Hindlimb muscle (tissue), 1 donor: ENCODE data around the gene ARHGAP6. TPM values are rescaled to one million over a fixed set of nuclear protein-coding genes. Genes with fewer than 3 reads are reported as not detected.

Experiments
- DNase-seq: peaks from one replicate; pipeline ENCODE4 v3.0.0-alpha.2; 2013
- polyA plus RNA-seq: library from polyadenylated mRNA; unstranded; fragments of 120-200 nt; gene quantifications from one replicate; pipeline ENCODE4 v1.2.1, GENCODE V29; 2013; ENCODE audit not compliant: insufficient read length

Gene ARHGAP6
- polyA plus RNA-seq, 1 donor = 12.8 TPM

DNA sequence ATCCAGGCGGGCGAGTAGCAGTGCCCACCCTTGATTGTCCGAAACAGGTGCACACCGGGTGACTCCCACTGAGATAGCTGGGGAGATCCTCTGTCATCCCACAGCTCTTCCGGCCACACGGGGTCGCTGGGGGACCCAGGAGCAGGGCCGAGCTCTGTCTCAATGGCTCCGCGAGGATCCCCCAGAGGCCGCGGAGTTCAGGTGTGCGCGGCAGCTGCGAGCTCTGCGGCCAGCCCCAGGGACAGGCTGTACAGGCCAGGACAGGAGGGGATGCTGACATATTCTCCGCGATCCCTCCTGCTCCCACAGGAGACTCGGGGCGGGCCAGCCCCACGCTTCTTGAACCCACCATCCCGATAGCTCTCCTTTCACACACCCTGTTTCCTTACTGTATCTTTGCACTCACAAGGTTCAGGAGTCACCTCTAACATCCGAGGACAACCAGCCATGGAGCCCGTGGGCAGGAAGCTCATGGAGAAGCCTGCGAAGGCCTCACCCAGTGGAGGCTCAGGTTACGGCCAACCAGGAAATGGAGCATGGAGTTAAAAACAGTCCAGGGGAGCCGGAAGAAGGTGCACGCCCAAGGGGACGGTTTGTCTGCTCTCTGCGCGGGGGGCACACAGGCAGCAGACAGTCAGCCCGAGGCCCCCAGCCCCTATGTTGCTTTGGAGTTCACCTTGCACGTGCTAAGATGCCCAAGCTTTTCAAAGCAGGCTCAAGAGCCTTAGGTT is 450.4 kb downstream of the ARHGAP6 start:
- no peak for DNase-seq

DNA sequence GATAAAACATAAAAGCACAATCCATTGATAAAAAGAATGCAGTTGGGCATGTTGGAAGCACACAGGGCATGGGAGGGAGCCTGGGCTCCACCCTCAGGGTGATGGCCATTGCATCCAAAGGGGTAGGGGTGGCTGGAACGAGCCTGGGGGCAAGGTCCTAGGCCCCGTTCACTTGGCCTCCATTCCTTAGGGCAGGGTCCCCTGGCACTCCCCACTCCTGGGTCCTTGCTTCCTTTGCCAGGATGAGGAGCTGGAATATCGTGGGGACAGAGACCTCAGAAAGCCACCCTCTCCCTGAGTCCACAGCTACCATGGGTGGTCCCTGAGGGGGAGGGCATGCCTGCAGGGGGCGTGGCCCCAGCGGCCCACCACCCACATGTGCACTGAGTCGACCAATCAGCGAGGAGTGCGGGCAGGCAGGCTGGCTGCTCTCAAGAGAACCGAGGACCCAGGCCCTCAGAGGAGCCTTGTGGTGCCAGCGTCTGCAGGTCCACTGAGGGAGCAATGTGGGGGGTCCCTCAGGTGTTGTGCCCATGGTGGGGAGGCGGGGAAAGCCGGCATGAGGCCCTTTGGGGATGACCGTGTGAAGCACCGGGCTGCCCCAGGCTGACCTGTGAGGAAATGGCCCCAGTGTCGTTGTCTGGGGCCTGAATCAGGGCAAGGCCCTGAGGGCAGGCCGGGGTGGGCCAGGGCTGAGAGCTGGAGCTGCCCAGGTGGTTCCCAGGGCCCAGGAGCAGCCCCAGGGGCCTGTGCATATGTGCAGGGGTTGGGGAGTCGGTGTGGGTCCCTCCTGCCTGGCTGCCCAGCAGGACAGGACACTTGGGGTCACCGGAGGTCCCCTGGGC is 451.2 kb downstream of the ARHGAP6 start:
- no peak for DNase-seq

GRCh38 chrX:11212741-11213140 is 453.0 kb downstream of the ARHGAP6 start:
- no peak for DNase-seq

DNA sequence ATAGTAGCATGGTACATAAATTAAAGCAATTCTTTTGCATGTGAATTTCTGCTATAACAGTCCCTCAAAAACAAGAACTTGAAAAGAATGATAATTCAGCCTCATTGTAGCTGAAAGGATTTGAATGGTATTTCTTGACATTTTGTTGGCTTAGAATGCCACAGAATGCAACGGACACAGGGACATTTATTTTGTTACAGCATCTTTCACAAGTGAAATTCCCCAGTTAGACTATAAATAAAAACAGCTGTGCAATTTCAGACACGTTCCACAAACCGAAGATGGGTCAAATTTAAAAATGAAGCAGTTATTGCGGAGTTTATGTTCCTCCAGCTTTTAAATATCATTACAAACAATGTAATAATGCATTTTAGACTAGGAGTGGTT is 455.3 kb downstream of the ARHGAP6 start:
- DNase-seq = no peak

DNA sequence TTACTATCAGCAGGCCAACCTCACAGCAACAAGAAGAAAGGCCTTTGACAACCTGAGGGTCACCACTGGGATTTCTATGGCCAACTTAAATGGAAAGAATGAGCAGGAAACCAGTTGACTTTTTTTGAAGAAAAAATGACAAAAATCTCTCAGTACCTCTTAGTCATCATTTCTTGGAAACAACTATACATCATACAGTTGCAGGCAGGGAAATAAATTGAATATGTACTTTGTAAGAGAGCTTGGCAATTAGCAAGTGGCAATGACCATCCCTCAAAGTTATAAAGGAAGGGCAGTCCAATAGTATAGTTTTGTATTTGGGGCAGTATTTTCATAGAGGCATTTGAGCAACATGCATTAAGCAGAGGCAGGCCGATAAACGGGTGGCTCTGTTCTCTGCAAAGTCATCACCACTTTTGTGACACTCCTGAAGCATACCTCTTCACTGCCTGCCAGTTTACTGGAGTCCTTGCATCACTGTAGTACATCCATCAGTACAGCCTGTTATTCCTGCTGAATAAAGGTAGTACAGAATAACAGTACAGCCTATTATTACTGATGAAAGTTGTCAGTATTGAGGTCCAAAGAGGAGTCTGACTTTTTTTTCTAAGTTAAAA is 455.8 kb downstream of the ARHGAP6 start:
- DNase-seq = no peak

- DNase-seq = no peak
Measured at GRCh38 chrX:11206716-11207115, 459.0 kb downstream of the ARHGAP6 start.

DNA sequence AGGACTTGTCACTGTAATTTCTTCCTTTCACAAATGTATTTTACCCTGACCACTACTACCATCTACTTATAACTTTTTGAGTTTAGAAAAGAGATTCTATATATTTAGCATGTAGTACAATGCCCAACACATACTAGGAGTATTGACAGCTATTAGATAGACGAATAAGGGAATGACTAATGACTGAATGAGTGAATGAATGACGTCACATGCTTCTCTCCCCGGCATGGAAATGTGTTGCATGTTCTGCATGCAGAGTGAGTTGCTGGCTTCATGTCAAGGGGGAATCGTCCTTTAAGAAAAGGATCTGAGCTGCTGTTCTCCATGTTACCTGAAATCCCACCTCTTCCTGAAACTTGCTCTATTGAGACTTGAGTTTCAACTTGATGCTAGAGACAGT is 459.9 kb downstream of the ARHGAP6 start:
- no peak for DNase-seq

DNA sequence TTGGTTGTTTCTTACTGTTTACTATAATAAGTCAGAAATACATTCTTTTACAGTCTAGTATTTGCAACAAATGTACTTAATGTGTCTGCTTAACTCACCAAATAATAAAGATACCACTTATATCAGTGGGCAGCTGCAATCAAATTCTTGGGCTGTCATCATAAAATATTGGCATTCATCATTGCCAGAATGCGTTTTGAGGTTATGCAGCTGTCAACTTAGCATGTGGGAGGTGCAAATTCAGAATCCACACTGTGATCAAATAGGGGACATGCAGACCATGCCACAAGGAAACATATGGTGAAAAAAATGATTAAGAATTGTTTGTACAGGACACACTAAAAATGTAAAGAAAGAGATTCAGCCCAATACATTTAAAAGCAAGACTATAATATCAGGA is 468.0 kb downstream of the ARHGAP6 start:
- DNase-seq = no peak

- DNase-seq = peak; percentile 33
Measured at GRCh38 chrX:11196476-11196875, 469.2 kb downstream of the ARHGAP6 start.

- peak; percentile 13 for DNase-seq
Measured at GRCh38 chrX:11193035-11193469, 472.7 kb downstream of the ARHGAP6 start.

DNA sequence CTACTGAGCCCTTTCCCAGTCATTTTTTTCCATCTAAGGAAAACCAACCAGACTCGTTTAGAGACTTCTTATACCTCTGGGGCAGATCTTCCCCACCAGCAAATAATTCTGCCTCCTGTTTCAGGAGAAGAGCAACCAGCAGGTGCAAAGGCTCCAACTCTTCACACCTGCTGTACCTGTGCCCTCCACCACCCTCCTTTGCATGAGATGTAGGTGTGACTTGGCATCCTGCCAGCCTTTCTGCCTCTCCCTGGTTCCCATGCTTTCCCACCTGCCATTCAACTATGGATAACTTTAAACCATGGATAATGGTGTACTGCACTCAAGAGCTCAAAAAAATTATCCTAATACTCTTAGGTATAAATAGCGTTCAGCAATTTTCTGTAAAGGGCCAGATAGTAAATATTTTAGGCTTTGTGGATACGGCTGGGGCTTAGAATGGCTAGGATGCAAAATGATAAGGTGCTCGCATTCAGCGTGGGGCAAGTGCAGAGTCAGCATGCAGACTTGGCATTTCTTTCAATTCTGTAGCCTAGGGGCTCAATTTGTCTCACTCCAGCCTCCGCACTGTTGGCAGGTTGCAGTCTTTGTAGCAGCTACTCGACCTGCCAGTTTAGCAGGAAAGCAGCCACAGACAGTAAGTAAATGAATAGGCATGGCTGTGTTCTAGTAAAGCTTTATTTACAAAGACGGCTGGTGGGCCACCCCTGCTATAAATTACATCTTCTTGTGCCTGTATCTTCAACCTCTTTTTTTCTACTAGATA is 474.8 kb downstream of the ARHGAP6 start:
- DNase-seq = no peak

GRCh38 chrX:11189097-11189496 is 476.6 kb downstream of the ARHGAP6 start:
- no peak for DNase-seq

- no peak for DNase-seq
Measured at GRCh38 chrX:11188664-11189063, 477.1 kb downstream of the ARHGAP6 start.

GRCh38 chrX:11187001-11187400 is 478.7 kb downstream of the ARHGAP6 start:
- DNase-seq = no peak

GRCh38 chrX:11185861-11186260 is 479.9 kb downstream of the ARHGAP6 start:
- DNase-seq = no peak

- no peak for DNase-seq
Measured at GRCh38 chrX:11180571-11180970, 485.1 kb downstream of the ARHGAP6 start.

DNA sequence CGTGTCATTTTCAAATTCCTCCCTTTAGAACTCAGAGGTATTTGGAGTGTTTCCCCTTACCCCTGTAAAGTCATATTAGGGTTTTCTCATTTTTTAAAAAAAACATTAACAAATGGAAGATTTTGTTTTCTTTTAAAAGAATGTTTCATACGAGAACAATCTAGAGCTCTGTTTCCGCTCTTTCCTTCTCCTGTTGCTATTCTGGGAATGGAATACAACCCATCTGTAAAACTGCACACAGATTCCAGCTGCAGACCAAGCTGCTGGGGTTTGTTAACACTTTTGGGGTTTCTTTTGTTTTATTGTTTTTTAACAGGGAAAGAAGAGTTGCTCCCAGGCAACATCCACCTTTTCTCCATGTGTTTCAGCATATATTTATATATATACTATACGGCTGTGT is 493.3 kb downstream of the ARHGAP6 start:
- DNase-seq = peak; percentile 18

DNA sequence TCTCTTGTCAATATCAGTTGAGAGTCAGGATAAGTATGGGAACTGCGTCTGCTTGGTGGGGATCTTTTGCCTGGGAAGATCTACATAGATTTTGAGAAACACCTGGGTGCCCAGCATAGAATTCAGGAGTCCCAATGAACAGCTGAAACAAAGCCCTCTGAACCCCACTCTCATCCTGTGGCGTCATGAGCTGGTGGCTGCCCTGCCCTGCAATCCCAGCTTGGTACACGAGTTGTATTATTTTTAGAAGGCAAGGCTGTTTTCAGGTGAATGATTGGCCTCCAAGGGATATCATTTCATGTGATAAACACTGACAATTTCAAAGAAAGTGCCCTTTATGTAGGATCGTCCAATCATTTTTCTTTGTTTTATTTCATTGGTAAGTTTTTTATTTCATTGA is 493.8 kb downstream of the ARHGAP6 start:
- DNase-seq = no peak

DNA sequence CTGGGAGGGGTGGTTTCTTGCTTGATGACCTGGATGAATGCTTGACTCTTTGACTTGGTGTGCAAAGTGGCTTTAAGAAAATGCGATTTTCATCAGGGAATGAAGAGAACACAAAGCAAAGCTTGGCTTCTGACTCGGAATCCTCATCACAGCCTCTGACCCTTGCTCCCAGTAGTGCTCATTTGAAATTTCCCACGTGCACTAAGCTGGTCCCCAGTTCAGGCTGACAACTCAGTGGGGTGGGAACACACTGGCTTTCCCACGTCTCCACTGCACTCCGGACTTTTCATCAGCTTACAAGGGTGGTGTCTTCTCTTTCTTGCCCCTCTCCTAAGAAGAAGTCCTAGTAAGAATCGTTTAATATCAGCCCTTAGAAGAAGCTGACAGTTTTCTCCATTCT is 501.3 kb downstream of the ARHGAP6 start:
- no peak for DNase-seq

- no peak for DNase-seq
Measured at GRCh38 chrX:11159149-11159548, 506.6 kb downstream of the ARHGAP6 start.

- no peak for DNase-seq
Measured at GRCh38 chrX:11151799-11152559, 513.7 kb downstream of the ARHGAP6 start.

DNA sequence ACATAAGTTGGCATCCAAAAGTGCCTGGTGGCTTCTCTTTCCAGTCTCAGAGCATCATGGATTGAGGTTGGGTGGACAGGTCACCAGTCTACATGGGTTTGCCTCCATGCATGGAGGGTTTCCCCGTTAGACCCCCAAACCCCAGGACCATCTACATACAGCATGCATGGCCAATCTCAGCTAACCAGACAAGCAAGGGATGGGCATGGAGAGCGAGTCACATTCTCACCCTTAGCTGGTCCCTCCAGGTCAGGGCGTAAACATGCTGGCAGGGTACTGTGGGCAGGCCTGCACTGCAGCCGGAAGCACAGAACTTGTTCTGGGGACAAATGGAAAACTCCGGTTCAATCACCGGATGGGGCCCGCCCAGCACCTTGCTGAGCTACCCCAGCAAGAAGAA is 517.3 kb downstream of the ARHGAP6 start:
- DNase-seq = no peak
